GM12878 (cell line): ENCODE results near the gene RNASE2. TPM values are rescaled to one million over a fixed set of nuclear protein-coding genes. Genes with fewer than 3 reads are reported as not detected.

Source experiments
- ATAC-seq: fragments of 200-7000 bp; cut with Tn5 transposase; 3 replicates; pipeline ENCODE4 v1.9.1; 2020; ENCODE audit warnings: mild to moderate bottlenecking, moderate library complexity
- BruUV-seq: library from RNA; stranded (reverse); fragments of 400-500 nt; replicated peaks from 2 replicates; lab custom pipeline; 2021; lab: Mats Ljungman, UMichigan
- CTCF ChIA-PET: fragments of 300-600 bp; sonication (Branson Sonifier 250); formaldehyde crosslinking; extraction: SDS; loops from one replicate; lab custom pipeline; 2021; ENCODE audit warnings: inconsistent platforms; lab: Yijun Ruan, JAX
- POLR2A ChIA-PET: fragments of 350-600 bp; formaldehyde crosslinking; extraction: SDS; loops from one replicate; lab custom pipeline; 2021; ENCODE audit warnings: inconsistent platforms; lab: Charles Lee
- RAD21 ChIA-PET: fragments of 300-600 bp; sonication (Branson Sonifier 250); formaldehyde crosslinking; loops from one replicate; lab custom pipeline; 2023; ENCODE audit warnings: antibody characterized with exemption; ENCODE audit not compliant: unreplicated experiment; lab: Charles Lee
- SMC1A ChIA-PET: fragments of 300-600 bp; sonication (Branson Sonifier 250); formaldehyde crosslinking; loops from one replicate; lab custom pipeline; 2023; ENCODE audit not compliant: unreplicated experiment, uncharacterized antibody; lab: Charles Lee
- DNase-seq: peaks from one replicate; pipeline ENCODE4 v3.0.0-alpha.2; 2011; ENCODE audit warnings: low read depth, low spot score
- FAIRE-seq: peaks from 3 replicates; lab custom pipeline; 2011; peaks lifted over from hg19 to GRCh38; lab: Jason Lieb, UNC
- H2AFZ ChIP-seq: 2 replicates; pipeline ENCODE4 v1.6.0; 2011; ENCODE audit warnings: low read depth, low read length, control low read depth; ENCODE audit not compliant: control insufficient read depth
- H3K27ac ChIP-seq: 2 replicates; pipeline ENCODE4 v1.5.1; 2011; ENCODE audit warnings: control low read depth; ENCODE audit not compliant: control insufficient read depth, insufficient read depth
- H3K27me3 ChIP-seq, 2 experiments: replicated peaks in 1 of 2; 2 replicates each; pipeline versions ENCODE4 v1.6.0 to v1.6.1; 2011; ENCODE audit warnings: low read length in 1 of 2; ENCODE audit not compliant: control insufficient read depth in 2 of 2, insufficient read depth in 2 of 2
- H3K36me3 ChIP-seq, 2 experiments: 2 replicates each; pipeline ENCODE4 v1.5.1; 2011; ENCODE audit warnings: low read length in 1 of 2; ENCODE audit not compliant: control insufficient read depth in 2 of 2, insufficient read depth in 2 of 2
- H3K4me1 ChIP-seq: 2 replicates; pipeline ENCODE4 v1.6.1; 2011; ENCODE audit warnings: mild to moderate bottlenecking, low read length, moderate library complexity, mixed read lengths; ENCODE audit not compliant: control insufficient read depth, insufficient read depth
- H3K4me2 ChIP-seq: 2 replicates; pipeline ENCODE4 v1.6.0; 2011; ENCODE audit warnings: control low read depth; ENCODE audit not compliant: control insufficient read depth, insufficient read depth
- H3K4me3 ChIP-seq: fragments of 200-600 bp; sonication (generic); 2 replicates; pipeline ENCODE4 v1.5.1; 2016
- H3K79me2 ChIP-seq: 2 replicates; pipeline ENCODE4 v1.6.0; 2011; ENCODE audit warnings: low read length; ENCODE audit not compliant: control insufficient read depth, insufficient read depth
- H3K9ac ChIP-seq: 2 replicates; pipeline ENCODE4 v1.8.0; 2011; ENCODE audit warnings: low read length, control low read depth, mixed read lengths; ENCODE audit not compliant: control insufficient read depth, insufficient read depth
- H3K9me3 ChIP-seq: replicated peaks from 3 replicates; pipeline ENCODE4 v1.5.1; 2011; ENCODE audit warnings: mild to moderate bottlenecking, low read length; ENCODE audit not compliant: control insufficient read depth, insufficient read depth
- H4K20me1 ChIP-seq: 2 replicates; pipeline ENCODE4 v1.6.0; 2011; ENCODE audit not compliant: control insufficient read depth, insufficient read depth
- BCLAF1 ChIP-seq: fragments of 450-650 bp; IDR thresholded peaks from 2 replicates; pipeline ENCODE4 v1.6.1; 2017; ENCODE audit warnings: antibody characterized with exemption, mild to moderate bottlenecking, moderate library complexity
- FOXK2 ChIP-seq: fragments of 450-650 bp; IDR thresholded peaks from 2 replicates; pipeline ENCODE4 v1.6.1; 2017; ENCODE audit warnings: mild to moderate bottlenecking, moderate library complexity
- KDM1A ChIP-seq: fragments of 200-600 bp; sonication (generic); IDR thresholded peaks from 2 replicates; pipeline ENCODE4 v1.6.1; 2016; ENCODE audit warnings: borderline replicate concordance
- MYB ChIP-seq: fragments of 150-350 bp; IDR thresholded peaks from 2 replicates; pipeline ENCODE4 v1.6.1; 2014; ENCODE audit warnings: mild to moderate bottlenecking, low read depth, low read length, borderline replicate concordance
- MYC ChIP-seq: IDR thresholded peaks from 2 replicates; pipeline ENCODE4 v1.6.1; 2011; ENCODE audit warnings: mild to moderate bottlenecking, low read length, moderate library complexity, inconsistent platforms; ENCODE audit not compliant: insufficient read depth, insufficient replicate concordance, insufficient read length, severe bottlenecking
- POLR2AphosphoS5 ChIP-seq: IDR thresholded peaks from 2 replicates; pipeline ENCODE4 v1.6.1; 2011; ENCODE audit warnings: mild to moderate bottlenecking, low read length, inconsistent platforms
- SMARCA5 ChIP-seq: fragments of 450-650 bp; IDR thresholded peaks from 2 replicates; pipeline ENCODE4 v1.6.1; 2017; ENCODE audit warnings: mild to moderate bottlenecking
- SREBF1 ChIP-seq: IDR thresholded peaks from 2 replicates; pipeline ENCODE4 v1.6.1; 2012; ENCODE audit warnings: mild to moderate bottlenecking, low read length
- ZSCAN29 ChIP-seq: fragments of 450-650 bp; IDR thresholded peaks from 2 replicates; pipeline ENCODE4 v1.6.1; 2017; ENCODE audit warnings: mild to moderate bottlenecking, moderate library complexity
- WGBS: methylation state at CpG from one replicate; pipeline ENCODE4 v1.1.6; 2016; ENCODE audit warnings: low lambda C conversion rate; ENCODE audit not compliant: insufficient replicate concordance, insufficient coverage; ENCODE audit errors: missing lambda C conversion rate; 5-methylcytosine and 5-hydroxymethylcytosine counted together
- in situ Hi-C: fragments of 300-500 bp; cut with MboI; formaldehyde crosslinking; loops from 9 replicates; pipeline ENCODE4 v1.14.3; 2018; ENCODE audit warnings: mixed read lengths
- intact Hi-C: fragments of 100-400 bp; cut with micrococcal nuclease; formaldehyde crosslinking; loops from one replicate; pipeline ENCODE4 v1.14.2; 2022; ENCODE audit not compliant: unreplicated experiment
- polyA plus RNA-seq, 11 experiments: library from polyadenylated mRNA; depleted of rRNA in 4 of 11; unstranded in 6 of 11; stranded (reverse) in 5 of 11; fragments of >200 nt; fragmentation: Nextera tagmentation in 4 of 11; fragmentation: Illumina TruSeq in 1 of 11; extraction: Ambion mirVana in 4 of 11; extraction: Trizol in 1 of 11; gene quantifications; 1 replicate in 1 of 11; 2 replicates in 10 of 11; pipeline versions ENCODE4 v1.2.1 to v1.2.3, GENCODE V29; 2011 to 2016; ENCODE audit warnings: inconsistent platforms in 2 of 11, missing spikeins in 2 of 11, low read depth in 1 of 11
- total RNA-seq, 4 experiments: library from RNA; depleted of rRNA in 3 of 4; stranded (reverse); fragments of >200 nt in 3 of 4; fragmentation: Illumina TruSeq in 1 of 4; extraction: Trizol in 1 of 4; gene quantifications; 2 replicates each; pipeline versions ENCODE4 v1.2.1 to v1.2.3, GENCODE V29; 2013 to 2021

Gene RNASE2
- total and polyA plus RNA-seq, 10 of the 15 experiments (the other 5 are each of a cell fraction or from before 2014, with no cell fraction given): not detected

- no peak overlapping the region for H3K4me3 ChIP-seq
- no peaks in the 10 kb centered on the region; a peak in 1 of 4 replicates for H3K27me3 ChIP-seq
- H3K4me2 ChIP-seq: no peak overlapping the region
- no peak for ATAC-seq
- ChIA-PET CTCF (no interaction called here), POLR2A (no interaction called here), SMC1A (interaction anchor here (0.6 kb wide), 1 partner anchor 29 kb away, joined by 3 read pairs; no protein-coding TSS in a partner anchor)
- in situ Hi-C loops: no loop called here
- no peak for FAIRE-seq
- intact Hi-C loops: no loop called here
- no peak overlapping the region for H3K27ac ChIP-seq
- DNase-seq: no peak
- no TSS peak for BruUV-seq
- no peaks in the 10 kb centered on the region for H3K4me1 ChIP-seq
- TF ChIP-seq KDM1A (no peak), BCLAF1 (no peak), ZSCAN29 (no peak), SREBF1 (no peak), POLR2AphosphoS5 (no peak), FOXK2 (no peak), SMARCA5 (no peak), MYB (no peak), MYC (no peak)
- TF ChIP-seq, all 136 proteins: peak for 0
- no peak overlapping the region for H2AFZ ChIP-seq
- no peaks in the 10 kb centered on the region for H3K79me2 ChIP-seq
- H4K20me1 ChIP-seq: no peaks in the 10 kb centered on the region
- no peak overlapping the region for H3K9ac ChIP-seq
- H3K36me3 ChIP-seq: no peaks in the 10 kb centered on the region
- WGBS: 60% methylated on average over 1 of the region's 1 CpG
- RAD21 ChIA-PET: no interaction called here
- no peaks in the 10 kb centered on the region for H3K9me3 ChIP-seq
These were observed 21.0 kb downstream of the RNASE2 start for GRCh38 chr14:20976291-20976690.
